Measurements from ENCODE around the gene NDE1. TPM values are rescaled to one million over a fixed set of nuclear protein-coding genes. Genes with fewer than 3 reads are reported as not detected.
"Not testable (repeated sequence)": the region's sequence is repeated elsewhere in the genome, so short reads cannot be mapped to it uniquely, and the experiment has no call there.

NDE1 gene
- total RNA-seq, 1 donor from 2014 or later, result 31.4 TPM

DNA sequence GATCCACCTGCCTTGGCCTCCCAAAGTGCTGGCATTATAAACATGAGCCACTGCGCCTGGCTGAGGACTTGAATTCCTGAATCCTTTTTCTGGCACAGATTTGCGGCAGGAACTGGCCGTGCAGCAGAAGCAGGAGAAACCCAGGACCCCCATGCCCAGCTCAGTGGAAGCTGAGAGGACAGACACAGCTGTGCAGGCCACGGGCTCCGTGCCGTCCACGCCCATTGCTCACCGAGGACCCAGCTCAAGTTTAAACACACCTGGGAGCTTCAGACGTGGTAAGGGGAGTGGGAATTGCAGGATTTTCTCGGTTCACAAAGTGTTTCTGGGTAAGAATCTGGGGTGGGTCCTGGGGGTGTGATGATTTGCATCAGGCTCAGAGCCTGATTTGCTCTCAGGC is 41.0 kb downstream of the NDE1 start:
- DNase-seq (ENCODE audit: low read depth), result no peak
- Histone ChIP-seq H3K27me3 (ENCODE audit: control insufficient read depth, insufficient read depth, low read length) (no peaks in the 10 kb centered on the region), H3K4me3 (ENCODE audit: low read depth, low read length) (no peak overlapping the region), H3K36me3 (ENCODE audit: control insufficient read depth, insufficient read depth, low read length) (no peaks in the 10 kb centered on the region)
- TF ChIP-seq, protein P1, sequence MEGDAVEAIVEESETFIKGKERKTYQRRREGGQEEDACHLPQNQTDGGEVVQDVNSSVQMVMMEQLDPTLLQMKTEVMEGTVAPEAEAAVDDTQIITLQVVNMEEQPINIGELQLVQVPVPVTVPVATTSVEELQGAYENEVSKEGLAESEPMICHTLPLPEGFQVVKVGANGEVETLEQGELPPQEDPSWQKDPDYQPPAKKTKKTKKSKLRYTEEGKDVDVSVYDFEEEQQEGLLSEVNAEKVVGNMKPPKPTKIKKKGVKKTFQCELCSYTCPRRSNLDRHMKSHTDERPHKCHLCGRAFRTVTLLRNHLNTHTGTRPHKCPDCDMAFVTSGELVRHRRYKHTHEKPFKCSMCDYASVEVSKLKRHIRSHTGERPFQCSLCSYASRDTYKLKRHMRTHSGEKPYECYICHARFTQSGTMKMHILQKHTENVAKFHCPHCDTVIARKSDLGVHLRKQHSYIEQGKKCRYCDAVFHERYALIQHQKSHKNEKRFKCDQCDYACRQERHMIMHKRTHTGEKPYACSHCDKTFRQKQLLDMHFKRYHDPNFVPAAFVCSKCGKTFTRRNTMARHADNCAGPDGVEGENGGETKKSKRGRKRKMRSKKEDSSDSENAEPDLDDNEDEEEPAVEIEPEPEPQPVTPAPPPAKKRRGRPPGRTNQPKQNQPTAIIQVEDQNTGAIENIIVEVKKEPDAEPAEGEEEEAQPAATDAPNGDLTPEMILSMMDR (IDR thresholded peaks at IDR 0.05; ENCODE audit: insufficient read depth, low read length, poor library complexity, severe bottlenecking), result no peak

DNA sequence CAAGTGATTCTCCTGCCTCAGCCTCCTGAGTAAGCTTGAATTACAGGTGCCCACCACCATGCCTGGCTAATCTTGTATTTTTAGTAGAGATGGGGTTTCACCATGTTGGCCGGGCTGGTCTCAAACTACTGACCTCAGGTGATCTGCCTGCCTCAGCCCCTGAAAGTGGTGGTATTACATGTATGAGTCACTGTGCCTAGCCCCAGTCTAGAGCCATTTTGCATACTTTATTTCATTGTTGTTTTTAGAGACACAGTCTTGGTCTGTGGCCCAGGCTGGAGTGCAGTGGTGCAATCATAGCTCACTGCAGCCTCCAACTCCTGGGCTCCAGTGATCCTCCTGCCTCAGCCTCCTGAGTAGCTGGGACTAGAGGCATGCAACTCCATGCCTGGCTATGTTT is 42.5 kb downstream of the NDE1 start:
- not testable (repeated sequence) for H3K27me3 ChIP-seq (ENCODE audit: control insufficient read depth, insufficient read depth, low read length); H3K4me3 ChIP-seq (ENCODE audit: low read depth, low read length); H3K36me3 ChIP-seq (ENCODE audit: control insufficient read depth, insufficient read depth, low read length); DNase-seq (ENCODE audit: low read depth)

DNA sequence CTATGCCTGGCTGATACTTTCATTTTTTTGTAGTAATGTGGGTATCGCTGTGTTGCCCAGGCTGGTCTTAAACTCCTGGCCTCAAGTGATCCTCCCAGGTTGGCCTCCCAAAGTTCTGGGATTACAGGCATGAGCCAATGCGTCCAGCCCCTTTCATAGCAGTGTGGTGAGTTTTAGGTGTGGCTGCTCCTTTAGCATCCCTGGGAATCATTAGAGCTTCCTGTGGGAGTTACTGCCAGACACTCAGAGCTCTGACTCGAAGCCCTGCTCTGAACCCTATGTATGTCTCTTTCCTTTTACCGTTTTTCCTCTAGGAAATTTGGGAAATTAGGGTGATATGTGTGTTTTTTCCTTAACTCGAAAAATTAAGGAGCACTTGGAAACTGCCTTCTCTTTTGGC is 44.5 kb downstream of the NDE1 start:
- TF ChIP-seq, protein P1 (IDR thresholded peaks at IDR 0.05; ENCODE audit: insufficient read depth, low read length, poor library complexity, severe bottlenecking), result no peak
- no peaks in the 10 kb centered on the region for H3K27me3 ChIP-seq (ENCODE audit: control insufficient read depth, insufficient read depth, low read length)
- DNase-seq (ENCODE audit: low read depth), result no peak
- no peak overlapping the region for H3K4me3 ChIP-seq (ENCODE audit: low read depth, low read length)
- no peaks in the 10 kb centered on the region for H3K36me3 ChIP-seq (ENCODE audit: control insufficient read depth, insufficient read depth, low read length)

- DNase-seq (ENCODE audit: low read depth), result no peak
- H3K36me3 ChIP-seq (ENCODE audit: control insufficient read depth, insufficient read depth, low read length), result no peaks in the 10 kb centered on the region
- H3K4me3 ChIP-seq (ENCODE audit: low read depth, low read length), result no peak overlapping the region
- TF ChIP-seq, protein P1 (IDR thresholded peaks at IDR 0.05; ENCODE audit: insufficient read depth, low read length, poor library complexity, severe bottlenecking), result no peak
- H3K27me3 ChIP-seq (ENCODE audit: control insufficient read depth, insufficient read depth, low read length), result no peaks in the 10 kb centered on the region
Observed at GRCh38 chr16:15699819-15700218, 49.8 kb downstream of the NDE1 start.

- no peak for DNase-seq (ENCODE audit: low read depth)
- Histone ChIP-seq H3K36me3 (ENCODE audit: control insufficient read depth, insufficient read depth, low read length) (no peaks in the 10 kb centered on the region), H3K27me3 (ENCODE audit: control insufficient read depth, insufficient read depth, low read length) (no peaks in the 10 kb centered on the region), H3K4me3 (ENCODE audit: low read depth, low read length) (no peak overlapping the region)
- TF ChIP-seq, protein P1 (IDR thresholded peaks at IDR 0.05; ENCODE audit: insufficient read depth, low read length, poor library complexity, severe bottlenecking), result no peak
Observed at GRCh38 chr16:15701367-15701766, 51.3 kb downstream of the NDE1 start.

DNA sequence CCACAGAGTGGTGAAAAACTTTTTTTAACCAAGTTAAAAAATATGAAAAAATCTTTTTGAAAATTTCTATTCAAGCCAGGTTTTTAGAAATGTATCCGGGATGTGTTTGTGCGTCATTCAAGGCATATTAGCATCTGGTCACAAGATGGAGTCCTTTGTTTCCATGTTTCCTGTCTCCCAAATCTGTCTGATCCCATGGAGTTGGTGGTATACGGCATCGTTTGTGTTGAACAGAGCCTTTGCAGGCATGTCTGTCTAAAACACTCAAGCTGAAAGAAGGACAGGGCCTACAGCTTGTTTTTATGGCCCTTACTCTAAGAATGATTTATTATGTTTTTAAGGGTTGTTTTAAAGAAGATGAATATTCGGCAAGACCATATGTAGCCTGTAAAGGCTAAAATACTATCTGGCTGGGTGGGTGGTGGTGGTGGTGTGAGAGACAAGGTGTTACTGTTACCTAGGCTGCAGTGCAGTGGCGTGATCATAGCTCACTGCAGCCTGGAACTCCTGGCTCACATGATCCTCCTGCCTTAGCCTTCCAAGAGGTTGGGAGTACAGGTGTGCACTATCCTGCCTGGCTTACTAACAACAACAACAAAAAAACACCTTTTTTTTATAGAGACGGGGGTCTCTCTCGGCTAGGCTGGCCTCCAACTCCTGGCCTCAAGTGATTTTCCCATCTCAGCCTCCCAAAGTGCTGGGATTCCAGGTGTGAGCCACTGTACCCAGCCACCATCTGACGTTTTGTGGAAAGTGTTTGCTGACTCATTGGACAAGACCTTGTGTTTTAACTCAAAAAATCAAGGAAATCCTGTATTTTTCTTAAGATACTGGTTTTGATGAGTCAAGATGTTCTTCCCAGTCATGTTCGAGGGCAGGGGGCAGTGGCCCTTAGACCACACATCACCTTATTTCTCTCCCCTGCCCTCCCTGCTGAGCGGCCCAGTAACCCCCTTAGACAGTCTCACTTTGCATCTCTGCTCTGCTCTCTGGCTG is 52.2 kb downstream of the NDE1 start:
- TF ChIP-seq, protein P1 (IDR thresholded peaks at IDR 0.05; ENCODE audit: insufficient read depth, low read length, poor library complexity, severe bottlenecking), result no peak
- Histone ChIP-seq H3K36me3 (ENCODE audit: control insufficient read depth, insufficient read depth, low read length) (no peaks in the 10 kb centered on the region), H3K27me3 (ENCODE audit: control insufficient read depth, insufficient read depth, low read length) (no peaks in the 10 kb centered on the region), H3K4me3 (ENCODE audit: low read depth, low read length) (no peak overlapping the region)
- no peak for DNase-seq (ENCODE audit: low read depth)

Data from kidney epithelial cell (primary cell).